Measurements from ENCODE around the gene ARHGEF28. TPM values are rescaled to one million over a fixed set of nuclear protein-coding genes. Genes with fewer than 3 reads are reported as not detected.

The ARHGEF28 gene
- total RNA-seq, 4 donors from 2014 or later, result 12.7 to 31.2 (median 19.2) TPM

DNA sequence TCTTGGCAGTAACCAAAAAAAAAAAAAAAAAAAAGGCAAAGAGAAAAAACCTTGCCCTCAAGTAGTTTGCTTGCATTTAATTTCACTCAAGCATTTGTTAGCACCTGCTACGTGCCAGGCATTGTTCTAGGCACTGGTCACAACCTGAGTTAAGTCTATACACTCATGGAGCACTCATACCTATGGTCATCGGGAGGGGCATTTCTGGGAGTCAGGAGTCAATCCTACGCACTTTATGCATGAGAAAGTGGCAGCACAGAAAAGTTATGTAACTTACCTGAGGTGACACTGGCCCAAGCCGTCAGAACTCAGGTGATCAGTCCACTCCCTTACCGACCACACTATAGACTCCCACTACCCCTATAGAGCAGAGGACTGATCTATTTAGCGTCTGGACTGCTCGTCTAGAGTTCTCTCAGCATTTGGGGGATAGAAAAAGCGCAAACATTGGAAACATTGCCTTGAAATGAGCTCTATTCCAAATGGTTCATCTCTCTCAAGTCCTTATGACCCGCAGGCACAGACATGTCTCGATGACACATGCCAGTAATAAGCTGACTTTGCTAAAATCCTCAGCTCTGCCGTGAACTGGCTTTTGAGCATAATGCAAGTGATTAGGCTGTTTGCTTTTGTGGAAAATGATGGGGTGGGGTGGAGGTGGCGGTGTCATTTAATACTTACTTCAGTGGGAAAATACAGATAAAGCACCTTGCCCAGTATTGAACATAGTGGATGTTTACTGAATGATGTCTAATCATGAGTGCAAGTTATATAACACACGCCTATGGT, 160.2 kb downstream of the ARHGEF28 start:
- H3K27ac ChIP-seq (replicated peaks in 1 of 4), result no peak overlapping the region
- H3K9me3 ChIP-seq, result no peaks in the 10 kb centered on the region
- H3K27me3 ChIP-seq, result no peaks in the 10 kb centered on the region
- 92% methylated on average over 13 of the region's 13 CpGs for WGBS
- peak; percentile 50 for DNase-seq (ENCODE audit: extremely low spot score)
- no peak overlapping the region for H3K4me3 ChIP-seq
- H3K4me1 ChIP-seq, result peaks cover 0 to 12% (median 8%) of the 10 kb centered on the region in 4 donors
- H3K36me3 ChIP-seq, result peaks cover 0 to 2% (median 0%) of the 10 kb centered on the region in 4 donors
- intact Hi-C loops (cut with DNase I), result no loop called here
- no peak for TF ChIP-seq CTCF (IDR thresholded peaks at IDR 0.05)
- TF ChIP-seq EP300 (IDR thresholded peaks at IDR 0.05), result no peak
- no peak for TF ChIP-seq POLR2AphosphoS5 (IDR thresholded peaks at IDR 0.05)
- no peak for TF ChIP-seq POLR2A (IDR thresholded peaks at IDR 0.05; ENCODE audit: low read depth)

- WGBS, result 59% methylated on average over 2 of the region's 2 CpGs
- no peak for TF ChIP-seq POLR2A (IDR thresholded peaks at IDR 0.05; ENCODE audit: low read depth)
- no peak for TF ChIP-seq POLR2AphosphoS5 (IDR thresholded peaks at IDR 0.05)
- TF ChIP-seq EP300 (IDR thresholded peaks at IDR 0.05), result no peak
- TF ChIP-seq CTCF (IDR thresholded peaks at IDR 0.05), result no peak
- Histone ChIP-seq H3K27me3 (no peaks in the 10 kb centered on the region), H3K36me3 (no peaks in the 10 kb centered on the region), H3K4me1 (peaks cover 0 to 12% (median 8%) of the 10 kb centered on the region in 4 donors), H3K27ac (replicated peaks in 1 of 4) (no peak overlapping the region), H3K9me3 (no peaks in the 10 kb centered on the region), H3K4me3 (no peak overlapping the region)
- intact Hi-C loops (cut with DNase I), result no loop called here
- DNase-seq (ENCODE audit: extremely low spot score), result peak; percentile 74
These were observed 163.9 kb downstream of the ARHGEF28 start for GRCh38 chr5:73789851-73790281.

- no peaks in the 10 kb centered on the region for H3K27me3 ChIP-seq
- TF ChIP-seq EP300 (IDR thresholded peaks at IDR 0.05), result no peak
- TF ChIP-seq POLR2A (IDR thresholded peaks at IDR 0.05; ENCODE audit: low read depth), result no peak
- no peak for TF ChIP-seq CTCF (IDR thresholded peaks at IDR 0.05)
- no peak for TF ChIP-seq POLR2AphosphoS5 (IDR thresholded peaks at IDR 0.05)
- H3K4me3 ChIP-seq, result no peak overlapping the region
- no peaks in the 10 kb centered on the region for H3K9me3 ChIP-seq
- intact Hi-C loops (cut with DNase I), result no loop called here
- DNase-seq (ENCODE audit: extremely low spot score), result peak; percentile 3
- H3K36me3 ChIP-seq, result no peaks in the 10 kb centered on the region
- 87% methylated on average over 4 of the region's 4 CpGs for WGBS
- H3K4me1 ChIP-seq, result peaks cover 2 to 21% (median 13%) of the 10 kb centered on the region in 4 donors
- no peak overlapping the region for H3K27ac ChIP-seq (replicated peaks in 1 of 4)
These were observed 165.4 kb downstream of the ARHGEF28 start for GRCh38 chr5:73791389-73791788.

DNA sequence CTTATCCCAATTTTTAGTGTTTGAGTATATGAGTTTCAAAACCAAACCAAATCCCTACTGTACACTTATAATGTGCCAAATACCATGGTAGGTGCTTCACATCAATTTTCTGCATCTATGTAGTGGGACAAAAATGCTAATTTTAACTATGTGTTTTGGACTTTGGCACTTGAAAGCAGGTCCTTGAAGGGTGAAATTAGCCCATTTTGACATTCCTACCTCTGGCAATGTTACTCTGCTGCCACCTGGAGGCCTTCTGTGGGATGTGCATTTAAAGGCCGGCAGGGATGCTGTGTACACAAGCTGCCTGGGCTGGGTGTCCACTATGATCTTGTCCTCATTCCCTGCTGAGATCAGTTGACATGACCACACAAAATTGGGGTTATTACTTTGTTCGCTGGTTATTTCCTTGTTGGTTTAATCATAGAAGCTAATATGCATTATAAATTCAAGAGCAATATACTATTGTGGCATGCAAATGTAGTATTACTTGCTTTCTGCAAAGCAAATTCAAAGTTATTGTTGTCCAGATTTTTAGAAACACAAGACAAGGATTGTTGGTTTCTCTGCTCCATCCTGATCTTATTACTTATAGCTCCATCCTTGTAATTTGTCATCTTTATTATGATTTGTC, 166.8 kb downstream of the ARHGEF28 start:
- intact Hi-C loops (cut with DNase I), result loop anchor here (1.0 kb wide), 1 partner anchor 202 kb away; no protein-coding TSS in a partner anchor
- 0% methylated on average over 2 of the region's 2 CpGs for WGBS

More for the DNA sequence above, 166.8 kb downstream of the ARHGEF28 start:
- H3K36me3 ChIP-seq, result no peaks in the 10 kb centered on the region
- peaks cover 8 to 30% (median 18%) of the 10 kb centered on the region in 4 donors for H3K4me1 ChIP-seq
- no peak overlapping the region for H3K4me3 ChIP-seq
- no peaks in the 10 kb centered on the region for H3K27me3 ChIP-seq
- TF ChIP-seq POLR2A (IDR thresholded peaks at IDR 0.05; ENCODE audit: low read depth), result no peak
- peak; percentile 93 to 99 (median 98) for TF ChIP-seq CTCF (IDR thresholded peaks at IDR 0.05)
- no peak for TF ChIP-seq EP300 (IDR thresholded peaks at IDR 0.05)
- TF ChIP-seq POLR2AphosphoS5 (IDR thresholded peaks at IDR 0.05), result peak in 1 of 2 donors; percentile 16
- no peak overlapping the region for H3K27ac ChIP-seq (replicated peaks in 1 of 4)
- H3K9me3 ChIP-seq, result no peaks in the 10 kb centered on the region
- peak; percentile 93 for DNase-seq (ENCODE audit: extremely low spot score)
